GM23338 (cell line): Measurements from ENCODE around the gene KRT85. TPM values are rescaled to one million over a fixed set of nuclear protein-coding genes. Genes with fewer than 3 reads are reported as not detected.

Experiments used
- ATAC-seq: fragments of 200-7000 bp; cut with Tn5 transposase; 3 replicates; pipeline ENCODE4 v1.9.1; 2020
- DNase-seq: peaks from one replicate; pipeline ENCODE4 v3.0.0-alpha.2; 2015; ENCODE audit warnings: low spot score
- H2AFZ ChIP-seq: fragments of 200-600 bp; sonication (generic); 2 replicates; pipeline ENCODE4 v1.8.0; 2016; ENCODE audit warnings: antibody characterized with exemption, mild to moderate bottlenecking, moderate library complexity
- H3F3A ChIP-seq: fragments of 200-600 bp; sonication (generic); replicated peaks from 2 replicates; pipeline ENCODE4 v1.8.0; 2017; ENCODE audit warnings: antibody characterized with exemption, mixed run types, low read depth
- H3K27ac ChIP-seq: fragments of 200-600 bp; sonication (generic); 2 replicates; pipeline ENCODE4 v1.6.1; 2016; ENCODE audit warnings: low read depth
- H3K27me3 ChIP-seq: fragments of 200-600 bp; sonication (generic); 2 replicates; pipeline ENCODE4 v1.8.0; 2016; ENCODE audit warnings: mild to moderate bottlenecking, mixed run types, moderate library complexity; ENCODE audit not compliant: insufficient read depth
- H3K36me3 ChIP-seq: fragments of 200-600 bp; sonication (generic); 2 replicates; pipeline ENCODE4 v1.8.0; 2016; ENCODE audit warnings: mild to moderate bottlenecking; ENCODE audit not compliant: insufficient read depth
- H3K4me1 ChIP-seq: fragments of 200-600 bp; sonication (generic); 2 replicates; pipeline ENCODE4 v1.8.0; 2016; ENCODE audit warnings: mild to moderate bottlenecking, moderate library complexity; ENCODE audit not compliant: insufficient read depth
- H3K4me2 ChIP-seq: fragments of 200-600 bp; sonication (generic); 2 replicates; pipeline ENCODE4 v1.7.1; 2017; ENCODE audit warnings: mixed run types
- H3K4me3 ChIP-seq: fragments of 200-600 bp; sonication (generic); 2 replicates; pipeline ENCODE4 v1.6.1; 2016; ENCODE audit warnings: mixed run types
- H3K79me2 ChIP-seq: fragments of 200-600 bp; sonication (generic); replicated peaks from 2 replicates; pipeline ENCODE4 v1.8.0; 2017; ENCODE audit warnings: mild to moderate bottlenecking; ENCODE audit not compliant: insufficient read depth
- H3K9me2 ChIP-seq: fragments of 200-600 bp; sonication (generic); 2 replicates; pipeline ENCODE4 v1.8.0; 2017; ENCODE audit not compliant: insufficient read depth
- H4K20me1 ChIP-seq: fragments of 200-600 bp; sonication (generic); replicated peaks from 2 replicates; pipeline ENCODE4 v1.8.0; 2017; ENCODE audit warnings: mild to moderate bottlenecking; ENCODE audit not compliant: insufficient read depth
- H3K27ac Mint-ChIP-seq: 2 replicates; pipeline ENCODE4 v1.8.0; 2020; ENCODE audit warnings: inconsistent platforms, mild to moderate bottlenecking, moderate library complexity, mixed read lengths
- H3K27me3 Mint-ChIP-seq: 3 replicates; pipeline ENCODE4 v1.8.0; 2022; ENCODE audit warnings: low read depth, mild to moderate bottlenecking, moderate library complexity, mixed read lengths, inconsistent platforms; ENCODE audit not compliant: insufficient read depth, poor library complexity
- H3K36me3 Mint-ChIP-seq: 3 replicates; pipeline ENCODE4 v1.8.0; 2021; ENCODE audit warnings: low read depth, mild to moderate bottlenecking, inconsistent platforms, moderate library complexity, mixed read lengths
- H3K4me1 Mint-ChIP-seq: 3 replicates; pipeline ENCODE4 v1.8.0; 2020; ENCODE audit warnings: mild to moderate bottlenecking, inconsistent platforms, mixed read lengths
- H3K4me3 Mint-ChIP-seq: 3 replicates; pipeline ENCODE4 v1.8.0; 2021; ENCODE audit warnings: moderate library complexity, mild to moderate bottlenecking, inconsistent platforms, mixed read lengths
- H3K9me3 Mint-ChIP-seq: 3 replicates; pipeline ENCODE4 v1.8.0; 2020; ENCODE audit warnings: moderate library complexity, mild to moderate bottlenecking, inconsistent platforms, mixed read lengths
- CREB1 ChIP-seq: fragments of 250-450 bp; sonication (Bioruptor Pico); IDR thresholded peaks from 2 replicates; pipeline ENCODE4 v1.5.0; 2020; ENCODE audit warnings: low read depth, mild to moderate bottlenecking, moderate library complexity
- CTCF ChIP-seq, 2 experiments: fragments of 200-600 bp in 1 of 2; sonication (generic) in 1 of 2; conservative IDR thresholded peaks; 2 replicates each; pipeline versions ENCODE4 v1.5.1 to v1.6.1; 2016 to 2017; ENCODE audit warnings: antibody characterized with exemption in 2 of 2, low read depth in 2 of 2, mild to moderate bottlenecking in 2 of 2, moderate library complexity in 1 of 2
- ETS1 ChIP-seq: IDR thresholded peaks from 2 replicates; pipeline ENCODE4 v1.6.1; 2016; ENCODE audit warnings: antibody characterized with exemption
- EZH2 ChIP-seq: fragments of 200-600 bp; sonication (generic); IDR thresholded peaks from one replicate; pipeline ENCODE4 v1.8.0; 2017; ENCODE audit warnings: antibody characterized with exemption, mild to moderate bottlenecking, low read depth; ENCODE audit not compliant: unreplicated experiment
- EZH2phosphoT487 ChIP-seq: fragments of 200-600 bp; sonication (generic); IDR thresholded peaks from one replicate; pipeline ENCODE4 v1.8.1; 2018; ENCODE audit warnings: antibody characterized with exemption; ENCODE audit not compliant: unreplicated experiment
- NANOG ChIP-seq: IDR thresholded peaks from 2 replicates; pipeline ENCODE4 v1.6.1; 2016; ENCODE audit warnings: antibody characterized with exemption, borderline replicate concordance
- REST ChIP-seq: IDR thresholded peaks from one replicate; pipeline ENCODE4 v1.6.1; 2018; ENCODE audit warnings: antibody characterized with exemption; ENCODE audit not compliant: unreplicated experiment
- ZNF114 ChIP-seq: fragments of 250-450 bp; sonication (Bioruptor Pico); IDR thresholded peaks from 2 replicates; pipeline ENCODE4 v1.5.0; 2020; ENCODE audit warnings: mild to moderate bottlenecking, moderate library complexity
- ZNF331 ChIP-seq: fragments of 250-450 bp; sonication (Bioruptor Pico); IDR thresholded peaks from 2 replicates; pipeline ENCODE4 v1.5.0; 2020; ENCODE audit warnings: low read depth, mild to moderate bottlenecking, moderate library complexity
- polyA plus RNA-seq: library from polyadenylated mRNA; unstranded; fragments of >200 nt; fragmentation: Nextera tagmentation; extraction: Ambion mirVana; gene quantifications from 2 replicates; pipeline ENCODE4 v1.2.1, GENCODE V29; 2016
- total RNA-seq: library from RNA; depleted of rRNA; stranded (reverse); fragments of >200 nt; shearing (Covaris generic); gene quantifications from 2 replicates; pipeline ENCODE4 v1.2.3, GENCODE V29; 2014

The KRT85 gene
- total and polyA plus RNA-seq, 2 experiments from 2014 or later: not detected

- no peak for TF ChIP-seq CREB1 (CRISPR knock-in tag)
- TF ChIP-seq CTCF (conservative IDR thresholded peaks at IDR 0.05; ENCODE audit: low read depth in 2 of 2): peak; percentile 75 to 80
- no peaks in the 10 kb centered on the region for H3K36me3 ChIP-seq
- Mint-ChIP-seq H3K4me1 (peaks cover 8% of the 10 kb centered on the region; the same call in 2 of the 3 replicates), H3K36me3 (no peaks in the 10 kb centered on the region), H3K27me3 (peaks cover 3% of the 10 kb centered on the region), H3K9me3 (no peaks in the 10 kb centered on the region; the same call in 2 of the 3 replicates), H3K27ac (no peak overlapping the region), H3K4me3 (no peak overlapping the region)
- H3K4me3 ChIP-seq: no peak overlapping the region
- H3K4me1 ChIP-seq: no peaks in the 10 kb centered on the region
- 0 out of 2 replicates have a peak overlapping the region, but pooled peaks have one; percentile 43 for H2AFZ ChIP-seq
- H3K27ac ChIP-seq: no peak overlapping the region
- ATAC-seq (peak; percentile 72), DNase-seq (peak; percentile 73)
- 0 out of 2 replicates have a peak, but pooled peaks cover 2% of the 10 kb centered on the region for H3K9me2 ChIP-seq
- no peaks in the 10 kb centered on the region for H4K20me1 ChIP-seq
- H3F3A ChIP-seq: no peaks in the 10 kb centered on the region
- H3K79me2 ChIP-seq: no peaks in the 10 kb centered on the region
- no peaks in the 10 kb centered on the region for H3K27me3 ChIP-seq
- H3K4me2 ChIP-seq: no peak overlapping the region
These were observed 23.7 kb upstream of the KRT85 start for GRCh38 chr12:52390739-52391617.

DNA sequence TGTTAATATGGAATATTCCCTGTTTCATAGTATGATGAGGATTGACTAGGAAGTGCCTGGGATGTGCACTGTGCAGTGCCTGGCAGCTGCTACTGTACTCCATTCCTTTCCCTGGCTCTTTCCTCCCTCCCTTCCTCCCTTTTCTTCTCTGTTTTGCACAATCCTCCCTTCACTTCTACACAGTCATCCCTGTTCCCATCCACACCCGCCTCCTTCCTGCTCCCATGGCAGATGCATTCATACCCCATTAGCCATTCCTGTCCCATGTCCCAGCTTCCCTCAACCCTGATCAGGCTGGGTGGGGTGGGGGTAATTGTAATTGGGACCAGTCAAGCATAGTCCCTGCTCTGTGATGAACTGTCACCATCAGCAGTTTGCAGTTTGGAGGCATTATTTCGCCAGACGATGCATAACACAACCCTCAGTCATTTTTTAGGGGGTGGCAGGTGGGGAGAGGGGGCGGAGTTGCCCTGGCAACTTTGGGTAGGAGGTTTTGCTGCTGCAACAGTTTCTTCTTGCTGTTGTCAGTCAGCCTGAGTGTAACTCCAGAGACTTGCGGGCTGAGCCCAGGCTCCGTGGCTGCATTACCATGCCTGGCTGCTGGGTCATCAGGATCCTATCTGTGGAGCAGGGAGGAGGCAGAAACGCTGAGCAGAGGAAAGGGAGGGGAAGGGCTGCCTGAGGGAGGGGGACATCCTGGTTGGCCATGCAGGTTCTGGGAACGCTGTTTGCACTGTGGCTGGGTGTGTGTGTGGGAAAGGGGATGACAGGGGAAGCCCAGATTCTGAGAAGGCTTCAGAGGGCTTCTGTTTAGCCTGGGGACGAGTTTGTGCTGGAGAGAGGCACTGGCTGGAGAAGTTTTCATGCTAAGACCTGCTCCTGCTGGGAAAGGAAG is 22.3 kb upstream of the KRT85 start:
- Mint-ChIP-seq H3K9me3 (no peaks in the 10 kb centered on the region; the same call in 2 of the 3 replicates), H3K4me3 (no peak overlapping the region), H3K27me3 (no peaks in the 10 kb centered on the region), H3K27ac (no peak overlapping the region), H3K4me1 (peaks cover 8% of the 10 kb centered on the region; the same call in 2 of the 3 replicates), H3K36me3 (no peaks in the 10 kb centered on the region)
- H4K20me1 ChIP-seq: no peaks in the 10 kb centered on the region
- H3K36me3 ChIP-seq: no peaks in the 10 kb centered on the region
- H3K27ac ChIP-seq: no peak overlapping the region
- H3K4me2 ChIP-seq: no peak overlapping the region
- 0 out of 2 replicates have a peak, but pooled peaks cover 2% of the 10 kb centered on the region for H3K9me2 ChIP-seq
- H3K4me3 ChIP-seq: no peak overlapping the region
- H3K79me2 ChIP-seq: no peaks in the 10 kb centered on the region
- DNase-seq: peak; percentile 23
- peak; percentile 60 for ATAC-seq
- H3K4me1 ChIP-seq: no peaks in the 10 kb centered on the region
- H3F3A ChIP-seq: no peaks in the 10 kb centered on the region
- H2AFZ ChIP-seq: no peak overlapping the region
- no peaks in the 10 kb centered on the region for H3K27me3 ChIP-seq
- TF ChIP-seq ETS1 (no peak), ZNF114 (CRISPR knock-in tag) (no peak), REST (no peak), EZH2 (no peak), NANOG (no peak), ZNF331 (no peak), CTCF (conservative IDR thresholded peaks at IDR 0.05; ENCODE audit: low read depth in 2 of 2) (no peak), EZH2phosphoT487 (no peak)
